HG03469 (cell line): Measurements from ENCODE around the gene PLA2R1.

Source experiments
- ATAC-seq: cut with Tn5 transposase; IDR thresholded peaks from one replicate; pipeline ENCODE4 v1.9.1; 2021; ENCODE audit warnings: mild to moderate bottlenecking, moderate library complexity, moderate number of reproducible peaks; ENCODE audit not compliant: unreplicated experiment

Gene PLA2R1

GRCh38 chr2:159938395-159938794, 124.0 kb downstream of the PLA2R1 start:
- ATAC-seq, result no peak

- no peak for ATAC-seq
Measured at GRCh38 chr2:159936471-159936870, 125.9 kb downstream of the PLA2R1 start.

GRCh38 chr2:159933727-159934049, 128.7 kb downstream of the PLA2R1 start:
- ATAC-seq, result peak; percentile 82

GRCh38 chr2:159933040-159933726, 129.2 kb downstream of the PLA2R1 start:
- ATAC-seq, result peak; percentile 26

GRCh38 chr2:159926695-159927094, 135.7 kb downstream of the PLA2R1 start:
- ATAC-seq, result no peak

- ATAC-seq, result no peak
Measured at GRCh38 chr2:159925975-159926374, 136.4 kb downstream of the PLA2R1 start.

- ATAC-seq, result peak; percentile 73
Measured at GRCh38 chr2:159922563-159922962, 139.9 kb downstream of the PLA2R1 start.

- peak; percentile 76 for ATAC-seq
Measured at GRCh38 chr2:159921752-159922404, 140.5 kb downstream of the PLA2R1 start.

GRCh38 chr2:159916511-159916910, 145.9 kb downstream of the PLA2R1 start:
- no peak for ATAC-seq

- ATAC-seq, result no peak
Measured at GRCh38 chr2:159913900-159914299, 148.5 kb downstream of the PLA2R1 start.

GRCh38 chr2:159912580-159912979, 149.8 kb downstream of the PLA2R1 start:
- ATAC-seq, result no peak

- ATAC-seq, result no peak
Measured at GRCh38 chr2:159910951-159911350, 151.5 kb downstream of the PLA2R1 start.

- no peak for ATAC-seq
Measured at GRCh38 chr2:159908623-159909022, 153.8 kb downstream of the PLA2R1 start.

- ATAC-seq, result no peak
Measured at GRCh38 chr2:159907909-159908308, 154.5 kb downstream of the PLA2R1 start.

- ATAC-seq, result no peak
Measured at GRCh38 chr2:159905926-159906714, 156.3 kb downstream of the PLA2R1 start.

- ATAC-seq, result peak; percentile 40
Measured at GRCh38 chr2:159904959-159905305, 157.5 kb downstream of the PLA2R1 start.

GRCh38 chr2:159904127-159904958, 158.1 kb downstream of the PLA2R1 start, which contains the start of gene LY75:
Gene LY75, minus strand, starts transcription at chr2:159904756.
- ATAC-seq, result peak; percentile 69

GRCh38 chr2:159903443-159904126, 158.8 kb downstream of the PLA2R1 start:
- no peak for ATAC-seq

GRCh38 chr2:159902722-159903121, 159.7 kb downstream of the PLA2R1 start:
- ATAC-seq, result no peak

- ATAC-seq, result no peak
Measured at GRCh38 chr2:159900343-159900742, 162.1 kb downstream of the PLA2R1 start.
